ENCODE data around the gene DRICH1.

DNA sequence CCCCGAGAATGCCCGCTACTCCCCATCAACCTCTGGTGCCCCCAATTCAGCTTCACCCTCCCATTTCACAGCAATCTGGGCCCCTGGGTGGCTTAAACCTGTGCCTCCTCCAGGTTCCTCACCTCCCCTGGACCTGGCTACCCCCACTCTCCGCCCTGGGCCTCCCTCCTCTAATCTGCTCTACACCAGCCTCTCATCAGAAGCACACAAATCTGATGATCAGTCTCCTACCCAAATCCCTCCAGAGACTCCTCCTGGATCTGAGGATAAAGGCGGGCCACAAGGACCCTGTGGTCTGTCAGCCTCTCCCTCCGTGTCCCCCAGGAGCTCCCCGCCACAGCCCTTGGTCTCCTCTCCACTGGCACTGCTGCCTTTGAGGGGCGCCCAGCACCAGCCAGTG lies 28.9 kb downstream of the DRICH1 start:
- TF ChIP-seq, protein P1, sequence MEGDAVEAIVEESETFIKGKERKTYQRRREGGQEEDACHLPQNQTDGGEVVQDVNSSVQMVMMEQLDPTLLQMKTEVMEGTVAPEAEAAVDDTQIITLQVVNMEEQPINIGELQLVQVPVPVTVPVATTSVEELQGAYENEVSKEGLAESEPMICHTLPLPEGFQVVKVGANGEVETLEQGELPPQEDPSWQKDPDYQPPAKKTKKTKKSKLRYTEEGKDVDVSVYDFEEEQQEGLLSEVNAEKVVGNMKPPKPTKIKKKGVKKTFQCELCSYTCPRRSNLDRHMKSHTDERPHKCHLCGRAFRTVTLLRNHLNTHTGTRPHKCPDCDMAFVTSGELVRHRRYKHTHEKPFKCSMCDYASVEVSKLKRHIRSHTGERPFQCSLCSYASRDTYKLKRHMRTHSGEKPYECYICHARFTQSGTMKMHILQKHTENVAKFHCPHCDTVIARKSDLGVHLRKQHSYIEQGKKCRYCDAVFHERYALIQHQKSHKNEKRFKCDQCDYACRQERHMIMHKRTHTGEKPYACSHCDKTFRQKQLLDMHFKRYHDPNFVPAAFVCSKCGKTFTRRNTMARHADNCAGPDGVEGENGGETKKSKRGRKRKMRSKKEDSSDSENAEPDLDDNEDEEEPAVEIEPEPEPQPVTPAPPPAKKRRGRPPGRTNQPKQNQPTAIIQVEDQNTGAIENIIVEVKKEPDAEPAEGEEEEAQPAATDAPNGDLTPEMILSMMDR (IDR thresholded peaks at IDR 0.05; ENCODE audit: insufficient read depth, low read length, poor library complexity, severe bottlenecking): no peak
- no peak for TF ChIP-seq EZH2phosphoT487 (conservative IDR thresholded peaks at IDR 0.05; ENCODE audit: low read length)
